ENCODE measurements around the gene RAB20. TPM values are rescaled to one million over a fixed set of nuclear protein-coding genes. Genes with fewer than 3 reads are reported as not detected.

RAB20 gene
- total and polyA plus RNA-seq, 2 of the 8 experiments (the other 6 are each of a cell fraction or from before 2014, with no cell fraction given), result 14.8 to 27.9 TPM

- H3K4me2 ChIP-seq (ENCODE audit: insufficient read depth in 1 of 2, low read depth in 2 of 2, low read length in 2 of 2), result no peak overlapping the region
- H3K18ac ChIP-seq (ENCODE audit: extremely low read depth, low read length), result no peak overlapping the region
- POLR2A ChIA-PET (ENCODE audit: partially characterized antibody), result no interaction called here
- no peak overlapping the region for H3K4me3 ChIP-seq (ENCODE audit: extremely low read depth in 1 of 4, insufficient read depth in 2 of 4, low read depth in 3 of 4, low read length in 4 of 4)
- H2BK5ac ChIP-seq (ENCODE audit: low read depth, low read length), result no peak overlapping the region
- H2AFZ ChIP-seq (ENCODE audit: low read length), result no peak overlapping the region
- no peak overlapping the region for H4K5ac ChIP-seq (ENCODE audit: insufficient read length, low read depth, low read length)
- H3K27ac ChIP-seq (ENCODE audit: low read depth, low read length), result no peak overlapping the region
- H4K8ac ChIP-seq (ENCODE audit: extremely low read depth, insufficient read depth, low read length), result no peak overlapping the region
- no peak overlapping the region for H3K23ac ChIP-seq (ENCODE audit: insufficient read length)
- no peaks in the 10 kb centered on the region for H3K9me3 ChIP-seq (ENCODE audit: insufficient read depth in 2 of 2, low read depth in 1 of 2, low read length in 1 of 2)
- H4K20me1 ChIP-seq (replicated peaks in 1 of 2; ENCODE audit: control insufficient read depth in 1 of 2, insufficient read depth in 2 of 2, low read length in 2 of 2), result peaks cover 0 to 6% of the 10 kb centered on the region in 2 experiments
- no peak overlapping the region for H3K14ac ChIP-seq (ENCODE audit: insufficient read length)
- H3K23me2 ChIP-seq (ENCODE audit: low read depth, low read length), result no peaks in the 10 kb centered on the region
- no peak overlapping the region for H2BK120ac ChIP-seq (replicated peaks; ENCODE audit: low read depth, low read length)
- H3K4ac ChIP-seq (replicated peaks; ENCODE audit: insufficient read length, low read depth, low read length), result no peak overlapping the region
- no peak overlapping the region for H4K91ac ChIP-seq (replicated peaks; ENCODE audit: insufficient read length, low read length)
- no peak overlapping the region for H3K9ac ChIP-seq (replicated peaks in 1 of 4; ENCODE audit: extremely low read depth in 1 of 4, low read depth in 3 of 4, low read length in 3 of 4)
- H3K36me3 ChIP-seq (ENCODE audit: control insufficient read depth in 2 of 4, insufficient read depth in 4 of 4, low read length in 3 of 4), result no peaks in the 10 kb centered on the region; a peak in 3 of 8 replicates
- peaks cover 35% of the 10 kb centered on the region for H3K79me1 ChIP-seq (ENCODE audit: low read depth, low read length)
- H3K27me3 ChIP-seq (replicated peaks in 1 of 4; ENCODE audit: control insufficient read depth in 3 of 4, extremely low read depth in 1 of 4, insufficient read depth in 3 of 4, low read length in 3 of 4), result no peaks in the 10 kb centered on the region
- no peak overlapping the region for H2BK12ac ChIP-seq (ENCODE audit: low read depth, low read length)
- no peak overlapping the region for H2BK15ac ChIP-seq (ENCODE audit: low read length)
- H3K4me1 ChIP-seq (replicated peaks in 1 of 4; ENCODE audit: control insufficient read depth in 3 of 4, insufficient read depth in 4 of 4, low read length in 3 of 4), result peaks cover 0 to 5% (median 1%) of the 10 kb centered on the region in 4 experiments; a peak in 1 of 7 replicates
- CTCF ChIA-PET (ENCODE audit: partially characterized antibody), result interaction anchor here (0.8 to 2.7 kb wide), 2 partner anchors 13 to 16 kb away, joined by 3 to 7 read pairs; no protein-coding TSS in a partner anchor
- peaks cover 11 to 66% of the 10 kb centered on the region in 2 experiments for H3K79me2 ChIP-seq (ENCODE audit: control insufficient read depth in 1 of 2, insufficient read depth in 2 of 2, low read length in 2 of 2)
- 96% methylated on average over 9 of the region's 9 CpGs; no CpG with 5 or more reads in 1 of the 2 experiments for WGBS, 2 experiments (ENCODE audit: extremely low coverage in 1 of 2, insufficient coverage in 1 of 2, insufficient read length in 1 of 2, insufficient replicate concordance in 2 of 2, low coverage in 1 of 2, low lambda C conversion rate in 2 of 2, missing lambda C conversion rate in 1 of 2)
- no peak overlapping the region for H2BK20ac ChIP-seq (ENCODE audit: low read length)
- no peak overlapping the region for H2AK5ac ChIP-seq (ENCODE audit: low read depth, low read length)
- H3K56ac ChIP-seq (replicated peaks; ENCODE audit: insufficient read length, low read depth, low read length), result no peak overlapping the region
- DNase-seq (ENCODE audit: low read depth in 1 of 2, low spot score in 2 of 2) (no peak), FAIRE-seq (no peak)
- TF ChIP-seq, protein P1, sequence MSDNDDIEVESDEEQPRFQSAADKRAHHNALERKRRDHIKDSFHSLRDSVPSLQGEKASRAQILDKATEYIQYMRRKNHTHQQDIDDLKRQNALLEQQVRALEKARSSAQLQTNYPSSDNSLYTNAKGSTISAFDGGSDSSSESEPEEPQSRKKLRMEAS (IDR thresholded peaks at IDR 0.05), result no peak
- TF ChIP-seq CTCF (IDR thresholded peaks at IDR 0.05; ENCODE audit: control extremely low read depth in 1 of 3, insufficient read depth in 1 of 3, low read depth in 1 of 3, low read length in 3 of 3), result no peak
- no peak for TF ChIP-seq NANOG (IDR thresholded peaks at IDR 0.05; ENCODE audit: insufficient read depth, low read depth, low read length, poor library complexity, severe bottlenecking)
- TF ChIP-seq CHD2 (IDR thresholded peaks at IDR 0.05; ENCODE audit: low read length), result no peak
- TF ChIP-seq GTF2F1 (IDR thresholded peaks at IDR 0.05; ENCODE audit: borderline replicate concordance, low read depth, low read length), result no peak
- no peak for TF ChIP-seq SUZ12 (IDR thresholded peaks at IDR 0.05; ENCODE audit: low read length)
- TF ChIP-seq NRF1 (IDR thresholded peaks at IDR 0.05; ENCODE audit: low read depth, low read length), result no peak
- no peak for TF ChIP-seq SIX5 (IDR thresholded peaks at IDR 0.05; ENCODE audit: low read depth, low read length)
- no peak for TF ChIP-seq ZNF274 (IDR thresholded peaks at IDR 0.05; ENCODE audit: borderline replicate concordance, extremely low read depth, low read length)
- TF ChIP-seq RXRA (IDR thresholded peaks at IDR 0.05; ENCODE audit: insufficient read depth, low read depth, low read length), result no peak
- no peak for TF ChIP-seq SIRT6 (IDR thresholded peaks at IDR 0.05; ENCODE audit: low read length)
These were observed 8.8 kb downstream of the RAB20 start for GRCh38 chr13:110552767-110553166.
